Activated gamma-delta T cell treated with anti-CD3 and anti-CD28 coated beads, Interleukin-2, amount 50 U/mL, for 16 hours (primary cell): ENCODE data around the gene ANGPTL7.
"Not testable (repeated sequence)": the region's sequence is repeated elsewhere in the genome, so short reads cannot be mapped to it uniquely, and the experiment has no call there.

Experiments used
- DNase-seq: peaks from one replicate; pipeline ENCODE4 v3.0.0-alpha.2; 2020; ENCODE audit warnings: low read depth

Gene ANGPTL7, protein sequence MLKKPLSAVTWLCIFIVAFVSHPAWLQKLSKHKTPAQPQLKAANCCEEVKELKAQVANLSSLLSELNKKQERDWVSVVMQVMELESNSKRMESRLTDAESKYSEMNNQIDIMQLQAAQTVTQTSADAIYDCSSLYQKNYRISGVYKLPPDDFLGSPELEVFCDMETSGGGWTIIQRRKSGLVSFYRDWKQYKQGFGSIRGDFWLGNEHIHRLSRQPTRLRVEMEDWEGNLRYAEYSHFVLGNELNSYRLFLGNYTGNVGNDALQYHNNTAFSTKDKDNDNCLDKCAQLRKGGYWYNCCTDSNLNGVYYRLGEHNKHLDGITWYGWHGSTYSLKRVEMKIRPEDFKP

GRCh38 chr1:11188858-11189451 is at the start of gene ANGPTL7:
ANGPTL7 (plus strand) TSS chr1:11189355; CDS start chr1:11189580, 225 bp downstream.
- no peak for DNase-seq

DNA sequence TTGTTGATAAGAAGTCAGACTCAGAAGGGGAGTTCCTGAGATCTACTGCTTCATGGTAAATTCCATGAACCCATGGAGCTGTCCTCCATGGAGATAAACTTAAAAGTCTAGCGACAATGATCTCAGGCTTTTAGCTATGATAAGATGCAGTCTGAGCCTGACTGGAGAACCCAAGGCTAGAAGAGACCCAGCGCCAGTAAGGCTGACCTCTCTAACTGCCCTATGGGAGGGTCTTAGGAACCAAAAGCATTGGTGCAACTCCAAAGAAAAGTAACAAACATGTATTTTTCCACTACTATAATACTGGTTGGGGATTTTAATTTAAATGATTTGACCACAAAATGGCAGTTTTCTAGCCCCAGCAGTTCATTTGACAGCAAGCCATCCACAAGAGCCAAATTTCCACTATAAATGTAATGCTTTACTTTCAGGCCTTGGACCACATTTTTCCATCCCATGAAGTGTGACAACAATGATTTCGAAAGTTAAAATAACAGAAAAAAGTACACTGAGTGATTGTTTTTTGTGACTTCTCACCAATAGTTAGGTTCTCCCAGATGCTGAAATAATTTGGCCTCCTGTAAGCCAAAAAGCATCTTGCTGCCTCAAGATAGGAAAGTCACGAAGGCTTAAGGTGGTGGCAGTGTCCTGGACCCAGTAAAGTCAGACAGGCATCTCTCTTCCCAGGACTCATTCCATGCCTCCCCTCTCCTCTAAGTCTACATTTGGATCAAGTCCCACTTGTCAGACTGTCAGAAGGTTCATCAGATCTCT is 46.4 kb upstream of the ANGPTL7 start:
- no peak for DNase-seq

DNA sequence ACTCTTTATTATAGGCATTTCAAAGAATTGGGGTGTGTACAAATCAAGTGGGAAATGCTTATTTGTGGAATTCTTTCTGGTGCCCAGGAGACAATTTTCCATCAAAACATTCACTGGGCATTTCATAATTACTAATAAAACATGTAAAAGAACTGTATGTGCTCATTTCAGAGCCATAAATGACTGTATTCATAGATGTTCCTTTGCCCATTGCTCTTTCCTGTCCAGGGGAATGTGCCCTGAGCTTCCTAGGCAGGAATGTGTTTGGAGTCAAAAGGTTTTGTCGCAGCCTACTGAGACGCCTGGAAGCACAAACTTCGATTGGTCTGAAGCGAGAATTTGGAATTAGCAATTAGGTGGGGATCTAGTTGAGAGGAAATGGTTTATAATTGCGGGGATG is 45.8 kb upstream of the ANGPTL7 start:
- no peak for DNase-seq

DNA sequence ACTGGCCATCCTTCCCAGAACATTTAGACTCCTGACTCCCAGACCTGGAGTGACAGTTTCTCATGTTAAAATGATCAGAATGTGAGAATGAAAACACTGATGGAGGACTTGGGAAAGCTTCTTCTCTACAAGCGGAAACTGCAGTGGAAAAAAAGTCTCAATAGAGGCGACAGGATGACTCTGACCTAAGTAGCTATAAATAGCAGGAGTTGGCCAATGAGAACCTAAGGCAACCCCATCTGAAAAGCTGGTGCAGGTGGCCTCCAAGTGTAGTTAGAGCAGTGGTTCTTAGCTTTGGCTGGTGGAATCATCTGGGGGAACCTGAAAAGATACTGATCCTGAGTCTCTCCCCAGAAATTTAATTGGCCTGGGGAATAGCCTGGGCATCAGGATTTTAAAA is 45.2 kb upstream of the ANGPTL7 start:
- no peak for DNase-seq

GRCh38 chr1:11144570-11145256 is 44.4 kb upstream of the ANGPTL7 start:
- DNase-seq: no peak

GRCh38 chr1:11145741-11146140 is 43.4 kb upstream of the ANGPTL7 start:
- no peak for DNase-seq

- no peak for DNase-seq
Measured at GRCh38 chr1:11147197-11147770, 41.9 kb upstream of the ANGPTL7 start.

DNA sequence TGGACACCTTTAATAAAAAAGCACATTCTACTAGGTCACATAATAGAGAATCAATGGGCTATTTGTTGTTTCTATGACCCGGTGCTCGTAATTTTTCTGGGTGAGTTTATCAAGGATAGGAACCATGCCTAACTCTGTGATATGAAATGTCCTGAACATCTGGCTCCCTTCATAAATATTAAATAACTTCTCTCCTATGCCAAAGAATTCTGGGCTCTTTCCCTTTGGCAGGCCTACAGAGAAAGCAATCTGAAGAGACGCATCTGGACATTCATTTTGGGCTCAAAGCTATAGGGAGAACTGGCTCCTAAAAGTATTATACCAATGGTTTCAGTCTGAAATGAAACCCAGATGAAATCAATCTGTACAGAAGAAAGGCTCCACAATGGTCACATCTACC is 38.8 kb upstream of the ANGPTL7 start:
- no peak for DNase-seq

- no peak for DNase-seq
Measured at GRCh38 chr1:11151114-11151513, 38.0 kb upstream of the ANGPTL7 start.

DNA sequence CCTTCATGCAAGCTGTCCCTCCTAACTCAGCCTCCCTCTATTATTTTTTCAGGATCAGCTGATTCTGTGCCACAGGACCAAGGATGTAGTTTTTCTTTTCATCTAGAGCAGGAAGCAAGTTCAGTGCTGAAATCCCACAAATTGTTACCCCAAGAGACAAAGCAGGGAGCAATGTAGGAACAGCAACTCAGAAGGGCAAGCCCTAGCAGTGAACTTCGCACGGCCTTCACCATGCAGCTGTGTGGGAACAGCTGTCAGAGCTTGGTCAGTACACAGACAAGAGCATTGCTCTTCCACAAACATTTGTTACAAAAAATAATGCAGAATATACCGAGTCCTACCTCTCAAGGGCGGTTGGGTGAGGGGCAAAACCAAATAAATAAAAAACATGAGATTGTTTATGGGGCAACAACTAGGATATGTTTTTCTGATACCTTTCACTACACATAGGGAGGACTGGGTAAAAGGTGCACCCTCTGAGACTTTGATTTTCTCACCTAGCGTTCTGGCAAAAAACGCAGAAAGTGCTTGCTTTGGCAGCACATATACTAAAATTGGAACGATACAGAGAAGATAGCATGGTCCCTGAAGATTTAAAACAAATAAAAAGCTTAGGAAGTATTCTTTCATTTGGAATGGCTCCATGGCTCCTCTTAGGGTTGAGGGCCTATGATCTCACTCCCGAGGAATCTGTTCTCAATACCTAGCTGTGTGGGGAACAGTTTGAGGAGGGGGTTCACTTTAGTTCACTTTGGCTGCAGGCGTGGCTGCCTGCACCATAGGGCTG is 37.1 kb upstream of the ANGPTL7 start:
- DNase-seq: no peak

DNA sequence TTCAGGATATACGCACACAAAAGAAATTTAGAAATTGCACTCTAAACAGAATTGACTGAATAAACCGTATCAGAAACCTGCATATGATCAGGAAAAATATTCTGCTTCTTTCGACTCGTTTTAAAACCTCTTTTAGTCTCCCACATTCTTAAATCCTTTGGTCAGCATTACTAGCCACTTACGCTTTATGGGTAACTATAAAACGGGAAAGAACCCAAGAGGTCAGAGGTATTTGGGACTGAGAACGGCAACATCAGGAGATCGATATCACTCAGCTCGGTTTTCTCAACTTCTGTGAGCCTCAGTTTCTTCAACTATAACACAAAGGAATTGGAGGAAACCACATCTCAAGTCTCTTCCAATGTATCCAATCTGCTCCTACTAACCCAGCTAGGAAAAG is 36.4 kb upstream of the ANGPTL7 start:
- no peak for DNase-seq

DNA sequence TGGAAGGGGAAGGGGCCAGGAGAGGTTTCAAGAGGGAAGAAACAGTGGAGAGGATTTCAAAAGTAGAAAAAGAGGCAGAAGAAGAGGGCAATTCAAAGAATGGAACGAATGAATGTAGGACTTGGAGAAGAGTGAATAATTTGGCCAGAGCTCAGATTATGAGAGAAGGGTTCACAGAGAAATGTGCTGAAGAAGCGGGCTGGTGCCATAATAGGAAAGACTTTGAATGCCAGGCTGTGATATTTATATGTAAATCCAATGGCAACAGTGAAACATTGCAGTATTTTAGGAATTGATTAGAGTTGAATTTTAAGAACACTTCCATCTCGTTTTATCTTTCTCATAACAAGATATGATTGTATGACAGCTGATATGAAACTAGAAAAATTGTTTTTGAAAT is 36.0 kb upstream of the ANGPTL7 start:
- no peak for DNase-seq

DNA sequence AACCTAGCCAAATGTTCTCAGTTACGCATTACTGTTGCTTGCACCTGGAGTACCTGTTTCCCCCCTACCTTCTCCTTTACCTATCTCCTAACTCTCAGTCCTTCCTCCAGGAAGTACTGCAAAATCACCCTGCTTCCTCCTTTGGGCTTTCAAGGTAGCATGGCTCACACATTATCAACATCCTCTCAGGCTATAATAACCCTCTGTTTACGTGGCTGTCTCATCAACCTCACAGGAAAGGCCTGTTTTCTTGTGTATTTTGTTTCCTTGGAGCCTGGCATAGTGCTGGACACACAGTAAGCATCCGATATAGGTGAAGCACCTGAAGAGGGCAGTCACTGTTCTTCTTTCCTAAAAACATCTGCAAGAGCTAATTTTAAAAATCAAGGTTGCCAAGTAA is 32.7 kb upstream of the ANGPTL7 start:
- no peak for DNase-seq

DNA sequence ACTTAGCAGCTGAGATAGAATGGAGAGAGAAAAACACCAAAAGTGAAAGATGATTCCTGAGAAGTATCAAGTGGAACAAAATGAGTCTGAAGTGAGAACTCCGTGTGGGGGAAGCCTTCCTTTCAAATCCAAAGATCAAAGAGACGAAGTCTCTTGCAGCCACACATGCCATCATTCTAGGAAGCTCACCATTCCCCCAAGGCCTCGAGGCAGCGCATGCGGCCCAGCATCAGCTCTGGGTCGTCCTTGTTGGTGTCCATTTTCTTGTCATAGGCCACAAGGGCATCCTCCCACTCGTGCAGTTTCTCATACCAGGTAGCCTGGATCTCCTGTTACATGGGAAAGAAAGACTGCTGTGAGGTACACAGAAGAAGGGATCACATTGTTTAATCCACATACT is 32.2 kb upstream of the ANGPTL7 start:
- DNase-seq: no peak

- DNase-seq: no peak
Measured at GRCh38 chr1:11157394-11157793, 31.8 kb upstream of the ANGPTL7 start.

DNA sequence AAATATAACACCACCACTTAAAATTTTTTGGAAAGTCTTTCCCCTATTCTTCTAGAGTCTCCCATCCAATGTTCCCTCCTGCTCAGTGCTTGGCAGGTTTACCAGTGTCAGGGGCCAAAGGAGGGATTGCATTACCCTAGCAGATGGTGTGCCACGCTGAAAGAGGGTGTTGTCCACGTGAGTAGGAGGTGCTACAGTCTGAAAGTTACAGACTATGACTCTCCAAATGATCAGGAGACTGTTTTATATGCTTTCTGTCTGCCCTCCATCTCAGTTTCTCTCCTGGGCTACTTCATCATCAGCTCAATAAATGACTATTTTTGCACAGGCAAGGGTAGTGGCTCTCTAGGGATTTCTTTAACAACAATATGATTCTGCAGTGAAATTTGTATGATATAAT is 31.3 kb upstream of the ANGPTL7 start:
- DNase-seq: no peak

- no peak for DNase-seq
Measured at GRCh38 chr1:11158291-11158690, 30.9 kb upstream of the ANGPTL7 start.

- DNase-seq: no peak
Measured at GRCh38 chr1:11158720-11159321, 30.3 kb upstream of the ANGPTL7 start.

DNA sequence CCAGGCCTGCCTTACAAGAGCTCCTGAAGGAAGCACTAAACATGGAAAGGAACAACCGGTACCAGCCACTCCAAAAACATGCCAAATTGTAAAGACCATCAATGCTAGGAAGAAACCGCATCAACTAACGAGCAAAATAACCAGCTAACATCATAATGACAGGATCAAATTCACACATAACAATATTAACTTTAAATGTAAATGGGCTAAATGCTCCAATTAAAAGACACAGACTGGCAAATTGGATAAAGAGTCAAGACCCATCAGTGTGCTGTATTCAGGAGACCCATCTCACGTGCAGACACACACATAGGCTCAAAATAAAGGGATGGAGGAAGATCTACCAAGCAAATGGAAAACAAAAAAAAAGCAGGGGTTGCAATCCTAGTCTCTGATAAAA is 26.4 kb upstream of the ANGPTL7 start:
- not testable (repeated sequence) for DNase-seq

DNA sequence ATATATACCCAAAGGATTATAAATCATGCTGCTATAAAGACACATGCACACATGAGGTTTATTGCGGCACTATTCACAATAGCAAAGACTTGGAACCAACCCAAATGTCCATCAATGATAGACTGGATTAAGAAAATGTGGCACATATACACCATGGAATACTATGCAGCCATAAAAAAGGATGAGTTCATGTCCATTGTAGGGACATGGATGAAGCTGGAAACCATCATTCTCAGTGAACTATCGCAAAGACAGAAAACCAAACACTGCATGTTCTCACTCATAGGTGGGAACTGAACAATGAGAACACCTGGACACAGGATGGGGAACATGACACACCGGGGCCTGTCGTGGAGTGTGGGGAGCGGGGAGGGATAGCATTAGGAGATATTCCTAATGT is 22.4 kb upstream of the ANGPTL7 start:
- DNase-seq: not testable (repeated sequence)

- DNase-seq: no peak
Measured at GRCh38 chr1:11168731-11169130, 20.4 kb upstream of the ANGPTL7 start.
